GM21390 (cell line): ENCODE measurements around the gene ARMH1.
"Not testable (repeated sequence)": the region's sequence is repeated elsewhere in the genome, so short reads cannot be mapped to it uniquely, and the experiment has no call there.

Experiments
- ATAC-seq: cut with Tn5 transposase; IDR thresholded peaks from one replicate; pipeline ENCODE4 v1.9.1; 2021; ENCODE audit not compliant: unreplicated experiment

The ARMH1 gene

DNA sequence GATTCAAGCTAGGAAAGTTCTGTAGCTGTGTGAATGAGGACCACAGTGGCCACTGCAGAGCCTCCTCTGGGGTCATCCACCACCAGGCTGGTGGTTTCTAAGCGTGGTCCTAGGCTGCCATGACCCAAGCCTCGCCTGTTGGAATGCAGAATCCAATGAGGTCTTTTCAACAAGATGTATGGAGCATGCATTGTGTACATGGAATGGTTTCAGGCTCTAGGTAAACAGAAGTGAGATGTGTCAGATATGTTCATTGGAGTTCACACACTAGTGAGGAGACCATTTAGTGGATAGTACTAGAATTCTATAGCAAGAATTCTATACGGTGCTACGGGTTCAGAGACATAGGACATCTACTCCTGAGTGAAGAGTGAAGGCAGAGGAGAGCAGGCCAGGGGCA, 45.8 kb downstream of the ARMH1 start:
- no peak for ATAC-seq

DNA sequence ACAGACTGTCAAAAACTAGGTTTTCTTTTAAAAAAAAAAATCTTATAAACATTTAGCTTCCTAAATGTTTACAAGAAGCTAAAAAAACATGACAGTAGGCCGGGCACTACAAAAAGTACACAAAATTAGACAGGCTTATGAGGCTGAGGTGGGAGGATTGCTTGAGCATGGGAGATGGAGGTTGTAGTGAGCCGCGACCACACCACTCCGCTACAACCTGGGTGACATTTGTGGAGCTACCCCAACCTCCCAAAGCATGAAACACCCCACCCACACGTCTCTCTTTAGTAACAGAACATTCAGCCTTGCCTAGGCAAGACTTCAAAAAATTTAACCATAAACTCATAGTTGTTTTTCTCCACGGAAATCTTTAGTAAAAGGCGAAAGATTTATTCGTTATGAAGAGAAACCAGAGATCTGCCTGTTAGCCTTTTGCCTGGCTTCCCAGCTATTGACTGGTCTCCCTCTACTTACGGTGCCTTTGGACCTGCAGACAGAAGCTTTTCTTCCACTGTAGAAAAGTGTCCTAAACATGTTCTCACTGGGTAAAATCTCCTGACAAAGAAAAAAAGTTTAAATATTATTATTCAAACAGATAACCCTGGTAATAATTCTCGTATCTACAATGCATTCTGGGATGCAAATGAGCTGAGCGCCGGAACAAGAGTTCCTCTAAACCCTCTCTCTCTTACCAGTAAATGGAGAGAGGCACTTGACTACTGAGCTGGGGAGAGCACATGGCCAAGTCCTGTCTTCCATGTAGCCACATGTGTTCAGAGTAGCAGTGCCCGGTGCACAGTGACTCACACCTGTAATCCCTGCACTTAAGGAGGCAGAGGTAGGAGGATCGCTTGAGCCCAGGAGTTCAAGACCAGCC, 47.2 kb downstream of the ARMH1 start:
- ATAC-seq: peak; percentile 71

DNA sequence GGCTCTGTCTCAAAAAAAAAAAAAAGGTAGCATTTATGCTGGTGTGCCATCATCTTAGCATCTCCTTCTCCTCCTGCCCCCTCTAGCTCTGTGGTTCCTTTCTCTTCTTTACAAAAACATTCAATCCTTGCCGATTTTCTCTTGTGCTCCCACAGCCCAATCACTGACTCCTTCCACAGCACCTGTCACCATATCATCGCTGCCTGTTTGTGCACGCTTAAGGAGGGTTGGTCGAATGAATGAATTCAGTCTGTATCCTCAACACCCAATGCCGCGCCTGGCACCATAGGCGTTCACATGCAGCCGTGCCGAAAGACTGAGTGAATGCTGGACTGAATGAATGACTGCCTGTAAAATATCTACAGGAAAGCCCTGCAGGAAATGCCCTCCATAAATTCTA, 48.5 kb downstream of the ARMH1 start:
- ATAC-seq: no peak

DNA sequence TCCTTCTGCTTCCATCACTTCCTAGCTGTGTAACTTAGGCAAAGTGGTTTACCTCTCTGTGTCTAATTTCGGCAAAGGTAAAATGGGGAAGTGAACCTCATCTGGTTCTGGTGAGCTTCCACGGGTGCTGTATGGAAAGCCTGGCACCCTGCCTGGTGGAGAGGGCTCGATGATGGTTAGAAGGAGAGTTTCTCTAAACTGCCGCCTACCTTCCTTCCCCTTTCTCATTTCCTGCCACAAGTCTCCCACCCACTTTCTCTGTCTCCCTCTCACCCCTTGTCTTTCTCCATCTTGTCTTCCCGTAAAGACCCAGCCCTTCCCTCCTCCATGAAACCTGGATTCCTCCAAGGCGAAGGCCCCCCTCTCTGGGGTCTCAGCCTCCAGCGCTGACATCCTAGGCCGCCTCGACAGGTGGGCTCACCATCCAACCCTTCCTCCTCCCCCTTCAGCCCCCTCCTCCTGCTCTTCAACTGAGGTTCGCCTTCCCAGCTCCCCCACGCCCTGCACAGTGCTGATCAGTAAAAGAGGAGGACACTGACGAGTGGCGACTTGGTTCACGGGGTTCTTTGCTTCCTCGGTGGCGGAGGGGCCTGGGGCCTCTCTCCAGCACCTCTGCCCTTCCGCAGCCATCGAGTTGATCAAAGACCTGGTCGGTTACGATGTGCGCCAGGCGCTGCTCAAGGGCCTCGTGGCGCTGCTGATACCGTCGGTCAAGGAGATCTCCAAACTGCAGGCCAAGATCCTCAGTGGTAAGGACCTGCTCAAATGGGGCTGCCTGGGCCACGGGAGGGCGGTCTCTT, 49.2 kb downstream of the ARMH1 start:
- ATAC-seq: no peak

DNA sequence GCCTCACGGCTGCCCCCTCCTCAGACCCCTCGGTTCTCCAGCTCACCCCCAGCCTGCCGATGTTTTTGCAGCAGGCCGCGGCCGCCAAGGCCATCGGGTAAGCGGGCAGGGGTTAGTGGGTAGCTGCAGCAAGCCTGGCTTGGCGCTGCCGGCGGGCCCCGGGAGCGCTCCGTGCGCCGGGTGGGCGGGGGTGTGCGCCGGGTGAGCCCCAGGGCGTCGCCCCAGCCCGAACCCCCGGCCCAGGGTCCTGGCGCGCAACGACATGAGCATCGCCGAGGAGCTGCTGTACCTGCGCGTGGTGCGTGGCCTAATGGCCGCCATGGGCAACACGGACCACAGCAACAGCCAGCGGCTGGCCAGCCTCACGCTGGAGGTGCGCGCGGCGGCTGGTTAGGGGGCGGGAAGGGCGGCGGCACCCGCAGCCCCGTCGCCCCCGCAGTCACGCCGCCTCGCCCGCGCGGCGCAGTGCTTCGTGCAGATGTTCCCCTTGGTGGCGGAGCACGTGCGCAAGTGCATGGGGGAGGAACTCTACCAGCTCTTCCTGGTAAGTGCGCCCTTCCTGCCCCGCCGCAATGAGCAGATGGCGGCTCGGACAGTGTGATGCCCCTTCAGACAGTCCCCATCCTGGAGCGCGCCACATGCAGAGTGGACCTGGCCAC, 49.9 kb downstream of the ARMH1 start:
- ATAC-seq: no peak

DNA sequence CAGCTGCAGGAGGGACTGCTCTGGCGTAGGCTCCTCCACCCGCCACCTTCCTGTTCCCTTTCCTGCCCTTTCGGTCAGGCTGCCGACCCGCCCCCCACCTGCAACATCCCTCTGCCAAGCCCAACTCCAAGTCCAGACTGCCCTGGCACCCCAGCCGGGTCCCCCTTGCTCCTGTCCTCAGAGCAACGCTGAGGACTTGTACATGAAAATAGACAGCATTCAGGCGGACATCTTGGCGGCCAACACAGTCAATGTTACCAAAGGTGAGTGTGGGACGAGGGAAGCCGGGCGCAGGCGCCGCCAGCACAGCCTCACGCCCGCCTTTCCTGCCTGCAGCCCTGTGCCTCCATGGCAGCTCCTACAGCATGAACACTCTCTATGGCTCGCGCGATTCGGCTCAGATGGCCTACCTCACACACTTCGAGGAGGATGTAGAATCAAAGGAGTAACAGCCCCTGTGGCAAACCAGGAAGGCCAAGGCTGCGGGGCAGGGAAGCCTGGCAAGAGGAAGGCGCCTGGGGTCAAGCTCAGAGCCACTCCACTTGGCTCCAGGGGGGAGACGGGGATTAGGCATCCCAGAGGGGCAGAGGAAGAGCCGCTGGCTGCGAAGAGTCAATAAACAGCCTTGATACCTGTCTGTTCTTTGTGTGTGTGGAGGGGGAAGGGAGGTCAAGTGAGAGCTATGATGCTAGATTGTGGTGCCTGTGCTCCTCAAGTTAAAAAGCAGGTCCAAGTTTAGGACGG, 50.6 kb downstream of the ARMH1 start:
- ATAC-seq: no peak

DNA sequence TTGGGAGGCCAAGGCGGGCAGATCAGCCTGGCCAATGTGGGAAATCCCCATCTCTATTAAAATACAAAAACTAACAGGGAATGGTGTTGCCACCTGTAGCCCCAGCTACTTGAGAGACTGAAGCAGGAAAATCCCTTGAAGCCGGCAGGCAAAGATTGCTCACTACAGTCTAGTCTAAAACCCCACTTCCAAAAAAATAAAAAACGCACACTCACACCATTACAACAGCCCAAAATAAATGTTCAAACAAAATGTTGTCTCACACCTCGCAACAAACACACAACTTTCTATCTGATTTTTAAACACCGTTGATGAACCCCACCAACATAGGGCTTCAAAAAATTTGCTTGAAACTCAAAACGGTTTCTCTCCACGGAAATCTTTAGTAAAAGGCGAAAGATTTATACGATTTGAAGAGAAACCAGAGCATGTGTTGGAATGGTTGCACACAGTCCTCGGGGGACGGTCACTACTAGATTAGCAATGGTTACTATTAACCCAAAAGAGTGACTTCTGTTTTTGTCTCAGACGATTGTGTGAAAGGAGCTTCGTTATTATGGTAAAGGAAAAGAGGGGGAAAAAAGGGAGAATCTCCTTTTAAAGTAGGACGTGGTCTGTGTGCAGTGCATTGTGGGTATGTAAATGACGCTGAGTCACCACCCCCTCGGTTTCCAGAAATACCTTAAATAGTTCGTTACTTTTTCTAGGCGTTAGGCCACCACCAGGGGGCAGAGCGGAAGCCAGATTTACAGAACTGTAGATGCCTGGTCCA, 56.4 kb downstream of the ARMH1 start, which contains the start of gene RNU5D-1:
TSS of gene RNU5D-1 (minus strand) at position 430 of the 772 bp plus-strand sequence.
- peak; percentile 68 for ATAC-seq

DNA sequence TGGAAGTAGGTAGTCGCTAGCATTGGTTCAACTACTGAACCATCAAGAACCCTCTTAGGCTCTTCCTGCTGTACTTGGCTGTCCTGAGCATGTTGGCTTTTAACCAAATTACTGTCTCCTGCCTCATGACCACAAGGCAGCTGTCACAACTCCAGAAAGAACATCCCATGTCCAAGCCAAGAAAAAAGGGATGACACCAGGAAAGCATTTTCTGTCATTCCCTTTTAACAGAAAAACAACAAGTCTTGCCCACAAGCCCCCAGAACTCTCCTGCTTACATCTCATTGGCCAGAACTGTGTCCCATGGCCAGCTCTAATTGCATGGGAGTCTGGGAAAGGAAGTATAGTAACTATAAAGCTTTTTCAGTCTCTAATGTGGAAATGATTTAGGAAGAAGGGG, 58.9 kb downstream of the ARMH1 start:
- ATAC-seq: no peak

DNA sequence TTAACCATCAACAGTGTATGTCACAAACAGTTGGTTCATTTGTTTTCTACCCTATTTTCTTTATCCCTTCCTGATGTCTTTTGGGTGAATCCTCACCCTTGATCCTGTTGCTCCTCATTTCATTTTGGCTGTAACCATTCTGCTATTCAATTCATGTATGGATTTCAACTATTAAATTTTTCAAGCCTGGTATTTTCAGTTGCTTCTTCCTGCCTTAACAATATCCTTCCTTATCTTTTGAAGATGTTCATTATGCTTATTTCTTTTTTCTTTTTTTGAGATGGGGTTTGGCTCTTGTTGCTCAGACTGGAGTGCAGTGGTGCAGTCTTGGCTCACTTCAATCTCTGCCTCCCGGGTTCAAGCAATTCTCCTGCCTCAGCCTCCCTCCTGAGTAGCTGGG, 59.3 kb downstream of the ARMH1 start:
- ATAC-seq: no peak

DNA sequence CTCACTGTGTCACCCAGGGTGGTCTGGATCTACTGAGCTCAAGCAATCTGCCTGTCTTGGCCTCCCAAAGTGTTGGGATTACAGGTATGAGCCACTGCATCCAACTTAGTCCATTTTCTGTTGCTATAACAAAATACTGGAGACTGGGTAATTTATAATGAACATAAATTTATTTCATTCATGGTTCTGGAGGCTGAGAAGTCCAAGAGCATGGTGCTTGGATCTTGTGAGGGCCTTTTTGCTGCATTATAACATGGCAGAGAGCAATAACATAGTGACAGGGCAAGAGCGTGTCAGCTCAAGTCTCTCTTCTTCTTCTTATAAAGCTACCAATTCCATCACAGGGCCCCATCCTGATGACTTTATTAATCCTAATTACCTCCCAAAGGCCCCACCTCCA, 61.5 kb downstream of the ARMH1 start:
- no peak for ATAC-seq

DNA sequence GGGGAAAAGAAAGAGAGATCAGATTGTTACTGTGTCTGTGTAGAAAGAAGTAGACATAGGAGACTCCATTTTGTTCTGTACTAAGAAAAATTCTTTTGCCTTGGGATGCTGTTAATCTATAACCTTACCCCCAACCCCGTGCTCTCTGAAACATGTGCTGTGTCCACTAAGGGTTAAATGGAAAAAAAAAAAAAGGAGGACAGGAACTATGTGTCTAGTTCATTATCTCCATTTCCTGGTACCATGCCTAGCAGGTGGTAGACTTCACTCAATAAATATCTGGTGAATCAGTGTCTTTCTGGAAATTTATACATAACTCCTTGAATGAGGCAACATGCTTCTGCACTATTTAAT, 64.4 kb downstream of the ARMH1 start:
- not testable (repeated sequence) for ATAC-seq

DNA sequence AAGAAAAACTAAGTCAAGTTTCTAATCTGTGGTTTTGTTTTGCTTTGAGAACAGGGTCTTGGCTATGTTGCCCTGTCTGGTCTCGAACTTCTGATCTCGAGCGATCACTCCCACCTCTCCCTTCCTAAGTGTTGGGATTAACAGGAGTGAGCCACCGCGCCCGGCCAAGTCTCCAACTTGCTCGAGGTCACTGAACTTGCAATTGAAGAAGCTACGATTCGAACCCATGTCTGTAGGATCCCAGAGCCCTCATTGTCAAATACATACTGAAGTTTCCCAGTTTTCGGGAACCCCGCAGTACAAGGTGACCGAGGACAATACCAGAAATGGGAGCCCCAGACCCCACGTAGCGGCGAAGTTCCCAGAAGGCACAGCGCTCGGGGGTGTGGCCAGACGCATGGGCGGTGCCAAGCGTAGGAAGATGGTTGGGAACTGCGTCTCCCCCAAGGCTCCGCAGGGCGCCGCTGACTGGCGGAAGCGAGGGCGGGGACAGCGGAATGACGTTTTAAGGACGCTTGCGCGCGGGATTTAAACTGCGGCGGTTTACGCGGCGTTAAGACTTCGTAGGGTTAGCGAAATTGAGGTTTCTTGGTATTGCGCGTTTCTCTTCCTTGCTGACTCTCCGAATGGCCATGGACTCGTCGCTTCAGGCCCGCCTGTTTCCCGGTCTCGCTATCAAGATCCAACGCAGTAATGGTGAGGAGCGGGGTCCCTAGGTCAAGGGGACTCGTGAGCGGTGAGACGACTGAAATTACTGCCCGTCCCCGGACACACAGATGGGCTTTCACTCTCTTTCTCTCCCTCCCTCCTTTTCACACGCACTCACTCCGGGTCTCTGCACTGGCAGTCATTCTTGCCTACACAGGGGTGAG, 65.0 kb downstream of the ARMH1 start, which contains the start of gene KIF2C:
TSS of gene KIF2C (plus strand) at position 531 of the 872 bp plus-strand sequence. CDS start at position 627, 96 bp downstream.
- peak; percentile 95 for ATAC-seq

DNA sequence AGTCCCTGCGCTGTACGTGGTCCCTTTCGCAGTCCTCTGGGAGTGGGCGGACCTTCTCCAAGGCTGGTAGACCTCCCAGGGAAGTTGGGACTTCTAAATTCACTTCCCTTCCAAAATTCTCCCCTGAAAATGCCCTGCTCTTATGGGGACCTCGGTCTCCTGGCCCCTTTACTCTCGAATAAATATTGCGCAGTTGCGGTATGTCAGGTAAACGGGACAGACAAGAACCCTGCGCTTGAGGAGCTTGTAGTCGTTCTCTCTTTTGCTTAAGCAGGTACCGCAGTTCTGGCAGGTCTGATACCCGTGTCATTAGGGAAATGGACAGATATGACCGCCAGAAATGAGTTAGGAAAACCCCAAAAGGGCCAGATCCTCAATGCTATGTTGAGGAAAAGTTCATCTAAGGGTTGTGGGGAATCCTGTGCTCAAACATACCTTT, 65.7 kb downstream of the ARMH1 start:
- no peak for ATAC-seq

DNA sequence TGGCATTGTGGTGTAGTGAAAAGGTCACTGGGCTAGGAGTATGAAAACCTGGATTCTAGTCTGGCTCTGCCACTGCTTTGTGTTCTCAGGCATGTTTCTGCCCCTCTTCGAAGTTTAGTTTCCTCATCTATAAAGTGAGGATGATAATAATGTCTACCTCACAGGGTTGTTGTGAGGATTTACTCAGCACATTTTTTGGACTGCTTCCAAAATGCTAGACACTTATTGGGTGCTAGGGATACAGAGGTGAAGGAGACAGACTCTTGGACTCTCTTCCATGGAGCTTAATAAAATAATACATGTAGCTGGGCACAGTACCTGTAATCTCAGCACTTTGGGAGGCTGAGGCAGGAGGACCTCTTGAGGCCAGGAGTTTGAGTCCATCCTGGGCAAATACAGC, 68.7 kb downstream of the ARMH1 start:
- ATAC-seq: no peak

DNA sequence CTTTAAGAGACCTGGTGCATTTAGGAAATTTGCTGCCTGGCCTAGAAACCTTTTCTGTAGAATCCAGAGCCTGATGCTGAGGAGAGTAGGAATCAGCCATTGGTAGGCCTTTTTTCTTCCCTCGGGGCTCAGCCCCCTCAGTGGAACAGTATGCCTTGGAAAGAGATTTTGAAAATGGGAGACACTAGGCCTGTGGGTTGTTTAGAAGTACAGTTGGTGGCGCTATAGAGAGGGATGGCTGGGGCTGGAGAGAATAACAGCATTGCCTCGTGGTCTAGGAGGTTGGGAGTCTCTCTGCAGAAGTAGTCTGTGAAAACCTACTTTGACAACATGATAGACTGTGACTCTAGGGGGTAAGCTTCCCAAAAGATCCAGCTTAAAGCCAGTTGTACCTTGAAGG, 73.4 kb downstream of the ARMH1 start:
- ATAC-seq: no peak

DNA sequence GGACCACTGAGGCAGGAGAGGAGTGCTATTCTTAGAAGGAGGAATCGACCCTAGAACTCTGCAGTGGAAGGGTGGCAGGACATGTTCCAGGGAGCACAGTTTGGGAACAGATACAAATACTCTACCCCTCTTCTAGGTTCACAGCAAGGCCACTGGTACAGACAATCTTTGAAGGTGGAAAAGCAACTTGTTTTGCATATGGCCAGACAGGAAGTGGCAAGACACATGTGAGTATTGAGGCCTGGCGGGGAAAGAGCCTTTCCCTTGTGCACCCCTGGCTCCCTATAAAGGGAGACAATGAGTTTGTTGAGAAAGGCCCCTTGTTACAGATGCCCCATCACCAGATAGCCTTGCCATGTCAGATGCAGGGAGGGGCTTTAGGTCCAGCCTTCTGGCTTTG, 82.9 kb downstream of the ARMH1 start:
- no peak for ATAC-seq

DNA sequence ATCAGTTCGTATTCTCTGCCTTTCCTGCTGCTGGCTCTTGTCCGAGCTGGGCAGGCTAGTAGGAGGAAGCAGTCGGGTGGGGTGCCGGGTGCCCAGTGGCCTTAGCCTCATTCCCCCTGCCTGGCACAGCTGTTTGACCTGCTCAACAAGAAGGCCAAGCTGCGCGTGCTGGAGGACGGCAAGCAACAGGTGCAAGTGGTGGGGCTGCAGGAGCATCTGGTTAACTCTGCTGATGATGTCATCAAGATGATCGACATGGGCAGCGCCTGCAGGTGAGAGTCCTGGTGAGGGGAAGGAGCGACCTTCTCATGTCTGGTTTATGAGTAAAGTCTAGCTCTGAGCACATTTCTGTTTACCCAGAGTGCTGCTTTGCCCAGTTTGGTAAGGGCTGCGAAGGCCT, 84.6 kb downstream of the ARMH1 start:
- ATAC-seq: no peak

DNA sequence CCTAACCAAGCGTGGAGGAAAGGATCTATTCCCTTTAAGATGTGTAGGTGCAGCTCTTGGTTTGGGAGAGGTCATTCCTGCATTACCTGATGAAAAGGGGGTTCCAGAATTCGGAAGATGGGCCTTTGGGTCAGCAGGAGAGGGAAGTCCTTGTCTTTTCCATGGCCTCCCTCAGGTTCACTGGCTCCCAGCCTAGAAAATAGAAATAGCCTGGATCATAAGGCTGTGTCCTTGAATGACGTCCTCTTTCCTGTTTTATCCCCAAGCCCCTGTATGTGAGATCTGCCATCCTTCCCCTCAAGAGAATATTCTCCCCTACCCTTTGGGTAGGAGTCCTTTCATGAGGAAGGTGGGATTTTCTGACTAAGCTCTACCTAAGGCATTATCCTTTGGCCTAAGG, 86.4 kb downstream of the ARMH1 start:
- no peak for ATAC-seq

DNA sequence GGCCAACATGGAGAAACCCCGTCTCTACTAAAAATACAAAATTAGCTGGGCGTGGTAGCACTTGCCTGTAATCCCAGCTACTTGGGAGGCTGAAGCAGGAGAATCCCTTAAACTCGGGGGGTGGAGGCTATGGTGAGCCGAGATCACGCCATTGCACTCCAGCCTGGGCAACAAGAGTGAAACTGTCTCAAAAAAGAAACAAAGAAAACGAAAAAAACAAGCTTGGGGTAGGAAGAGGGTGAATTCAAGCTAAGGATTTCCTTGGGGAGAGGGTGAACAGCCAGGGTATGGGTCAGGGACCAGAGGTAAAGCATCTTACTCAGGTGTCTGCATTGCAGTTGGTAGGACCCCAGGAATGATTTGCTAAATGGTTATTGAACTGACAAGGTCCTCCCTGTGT, 91.9 kb downstream of the ARMH1 start:
- not testable (repeated sequence) for ATAC-seq
